Inflammatory macrophage treated with lipopolysaccharide for 1 hour (primary cell): ENCODE data around the gene CRIP3.
"Not testable (repeated sequence)": the region's sequence is repeated elsewhere in the genome, so short reads cannot be mapped to it uniquely, and the experiment has no call there.

Experiments used
- DNase-seq, 2 donors: peaks; one replicate each; pipeline ENCODE4 v3.0.0-alpha.2; 2020 to 2022

Gene CRIP3

GRCh38 chr6:43304882-43305281, 3.7 kb downstream of the CRIP3 start:
- DNase-seq = no peak

GRCh38 chr6:43304361-43304760, 4.3 kb downstream of the CRIP3 start:
- no peak for DNase-seq

GRCh38 chr6:43303751-43304331, 4.8 kb downstream of the CRIP3 start:
- no peak for DNase-seq

- not testable (repeated sequence) for DNase-seq
These were observed 5.6 kb downstream of the CRIP3 start for GRCh38 chr6:43303006-43303405.

GRCh38 chr6:43302126-43302525, 6.5 kb downstream of the CRIP3 start:
- no peak for DNase-seq

GRCh38 chr6:43301081-43301870, 7.3 kb downstream of the CRIP3 start:
- DNase-seq = no peak

- DNase-seq = no peak
These were observed 9.0 kb downstream of the CRIP3 start for GRCh38 chr6:43299338-43300293.

- no peak for DNase-seq
These were observed 9.9 kb downstream of the CRIP3 start for GRCh38 chr6:43298565-43299337.

GRCh38 chr6:43297644-43298564, 10.7 kb downstream of the CRIP3 start, which contains the start of gene SLC22A7:
Gene SLC22A7, plus strand, starts transcription at chr6:43298260. Its CDS starts 99 bp downstream, at chr6:43298359.
- DNase-seq = no peak

GRCh38 chr6:43296780-43297497, 11.7 kb downstream of the CRIP3 start:
- no peak for DNase-seq

- DNase-seq = no peak
These were observed 13.2 kb downstream of the CRIP3 start for GRCh38 chr6:43295456-43295855.

GRCh38 chr6:43294536-43294935, 14.1 kb downstream of the CRIP3 start:
- no peak for DNase-seq

GRCh38 chr6:43293698-43294097, 14.9 kb downstream of the CRIP3 start:
- no peak for DNase-seq

- no peak for DNase-seq
These were observed 15.8 kb downstream of the CRIP3 start for GRCh38 chr6:43292763-43293318.

GRCh38 chr6:43292341-43292740, 16.3 kb downstream of the CRIP3 start:
- no peak for DNase-seq

- no peak for DNase-seq
These were observed 16.9 kb downstream of the CRIP3 start for GRCh38 chr6:43291708-43292107.

- no peak for DNase-seq
These were observed 17.7 kb downstream of the CRIP3 start for GRCh38 chr6:43290905-43291355.

GRCh38 chr6:43290339-43290904, 18.2 kb downstream of the CRIP3 start:
- no peak for DNase-seq

GRCh38 chr6:43287717-43288679, 20.6 kb downstream of the CRIP3 start:
- DNase-seq = no peak
